ENCODE measurements around the gene BPHL.
"Not testable (repeated sequence)": the region's sequence is repeated elsewhere in the genome, so short reads cannot be mapped to it uniquely, and the experiment has no call there.

Gene BPHL

DNA sequence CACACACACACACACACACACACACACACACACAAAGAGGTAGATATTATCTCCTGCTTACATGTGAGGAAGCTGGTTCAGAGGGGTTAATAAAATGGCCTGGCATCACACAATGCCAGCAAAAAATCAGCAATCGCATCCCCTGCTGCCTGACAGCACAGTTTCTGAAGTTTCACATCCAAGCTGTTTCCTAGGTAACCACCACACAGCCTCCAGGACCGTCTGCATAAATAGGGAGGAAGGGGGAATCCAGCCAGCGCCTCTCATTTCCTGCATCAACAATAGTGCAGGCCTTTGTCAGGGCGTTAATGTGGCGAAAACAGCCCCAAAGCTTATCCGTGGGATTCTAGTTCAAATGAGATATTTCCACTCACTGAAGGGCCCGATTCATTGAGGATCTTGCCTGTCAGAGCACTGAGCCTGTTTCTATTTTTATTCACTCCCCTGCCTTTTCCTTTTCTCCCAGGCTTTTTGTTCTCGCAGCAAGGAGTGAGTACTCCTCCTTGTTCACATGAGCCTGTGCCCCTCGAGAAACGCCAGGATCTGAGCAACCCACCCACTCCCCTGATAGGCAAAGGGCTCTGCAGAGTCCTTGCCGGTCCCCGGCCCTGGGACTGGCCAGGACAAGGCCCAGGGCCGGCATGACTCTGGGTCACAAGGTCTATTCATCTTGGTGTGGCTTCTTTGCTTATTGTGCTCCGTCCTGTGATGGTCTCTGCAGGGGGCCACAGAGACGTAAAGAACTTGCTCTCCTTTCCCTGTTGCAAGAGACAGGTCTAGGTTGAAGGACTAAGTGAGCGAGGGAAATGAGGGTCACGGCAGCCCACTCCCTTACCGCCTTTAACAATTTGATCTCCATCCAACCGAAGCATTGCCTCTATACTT, 76.3 kb downstream of the BPHL start:
- no peak overlapping the region for H3K27ac ChIP-seq
- no peak for TF ChIP-seq ZFX (IDR thresholded peaks at IDR 0.05; ENCODE audit: borderline replicate concordance)
- TF ChIP-seq, protein P1, sequence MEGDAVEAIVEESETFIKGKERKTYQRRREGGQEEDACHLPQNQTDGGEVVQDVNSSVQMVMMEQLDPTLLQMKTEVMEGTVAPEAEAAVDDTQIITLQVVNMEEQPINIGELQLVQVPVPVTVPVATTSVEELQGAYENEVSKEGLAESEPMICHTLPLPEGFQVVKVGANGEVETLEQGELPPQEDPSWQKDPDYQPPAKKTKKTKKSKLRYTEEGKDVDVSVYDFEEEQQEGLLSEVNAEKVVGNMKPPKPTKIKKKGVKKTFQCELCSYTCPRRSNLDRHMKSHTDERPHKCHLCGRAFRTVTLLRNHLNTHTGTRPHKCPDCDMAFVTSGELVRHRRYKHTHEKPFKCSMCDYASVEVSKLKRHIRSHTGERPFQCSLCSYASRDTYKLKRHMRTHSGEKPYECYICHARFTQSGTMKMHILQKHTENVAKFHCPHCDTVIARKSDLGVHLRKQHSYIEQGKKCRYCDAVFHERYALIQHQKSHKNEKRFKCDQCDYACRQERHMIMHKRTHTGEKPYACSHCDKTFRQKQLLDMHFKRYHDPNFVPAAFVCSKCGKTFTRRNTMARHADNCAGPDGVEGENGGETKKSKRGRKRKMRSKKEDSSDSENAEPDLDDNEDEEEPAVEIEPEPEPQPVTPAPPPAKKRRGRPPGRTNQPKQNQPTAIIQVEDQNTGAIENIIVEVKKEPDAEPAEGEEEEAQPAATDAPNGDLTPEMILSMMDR (IDR thresholded peaks at IDR 0.05), result no peak

DNA sequence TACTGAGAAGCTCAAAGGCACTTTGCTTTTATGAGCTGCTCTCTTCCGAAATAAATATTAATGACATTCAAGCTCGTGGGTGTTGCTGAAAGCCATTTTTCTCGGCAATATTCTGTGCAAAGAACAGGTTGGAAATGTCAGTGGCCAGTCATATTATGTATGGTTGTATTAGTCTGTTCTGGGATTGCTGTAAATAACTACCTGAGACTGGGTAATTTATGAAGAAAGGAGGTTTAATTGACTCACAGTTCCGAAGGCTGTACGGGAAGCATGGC, 76.8 kb downstream of the BPHL start:
- TF ChIP-seq, protein P1 (IDR thresholded peaks at IDR 0.05), result no peak
- no peak for TF ChIP-seq ZFX (IDR thresholded peaks at IDR 0.05; ENCODE audit: borderline replicate concordance)
- H3K27ac ChIP-seq, result no peak overlapping the region

DNA sequence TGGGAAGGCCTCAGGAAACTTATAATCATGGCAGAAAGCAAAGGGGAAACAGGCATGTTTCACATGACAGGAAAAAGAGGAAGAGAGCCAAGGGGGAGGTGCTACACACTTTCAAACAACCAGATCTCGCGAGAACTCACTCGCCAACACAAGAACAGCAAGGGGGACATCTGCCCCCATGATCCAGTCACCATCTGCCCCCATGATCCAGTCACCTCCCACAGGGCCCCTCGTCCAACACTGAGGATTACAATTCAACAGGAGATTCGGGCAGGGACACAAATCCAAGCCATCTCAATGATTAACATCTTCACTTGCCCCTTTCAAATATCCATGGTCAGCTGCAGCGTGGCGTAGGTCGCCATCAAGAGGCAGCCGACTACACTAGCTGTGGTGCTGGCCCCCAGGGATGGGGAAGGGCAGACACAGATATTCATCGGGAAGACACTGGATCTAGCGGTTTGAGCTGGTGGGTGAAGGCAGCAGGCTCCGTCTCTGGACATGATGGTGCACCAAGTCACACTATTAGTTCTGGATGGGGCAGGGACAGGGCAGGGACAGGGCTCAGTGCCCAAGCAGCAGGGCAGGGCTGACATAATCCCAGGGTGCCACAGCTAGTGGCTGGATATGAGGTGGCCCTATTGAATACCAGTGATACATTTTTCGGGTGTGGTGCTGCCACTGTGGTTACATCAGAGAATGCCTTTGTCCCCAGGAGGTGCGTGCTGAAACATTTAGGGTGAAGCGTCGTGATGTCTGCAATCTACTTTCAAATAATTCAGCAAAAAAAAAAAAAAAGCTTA, 77.4 kb downstream of the BPHL start:
- TF ChIP-seq ZFX (IDR thresholded peaks at IDR 0.05; ENCODE audit: borderline replicate concordance), result no peak
- TF ChIP-seq, protein P1 (IDR thresholded peaks at IDR 0.05), result no peak
- no peak overlapping the region for H3K27ac ChIP-seq

DNA sequence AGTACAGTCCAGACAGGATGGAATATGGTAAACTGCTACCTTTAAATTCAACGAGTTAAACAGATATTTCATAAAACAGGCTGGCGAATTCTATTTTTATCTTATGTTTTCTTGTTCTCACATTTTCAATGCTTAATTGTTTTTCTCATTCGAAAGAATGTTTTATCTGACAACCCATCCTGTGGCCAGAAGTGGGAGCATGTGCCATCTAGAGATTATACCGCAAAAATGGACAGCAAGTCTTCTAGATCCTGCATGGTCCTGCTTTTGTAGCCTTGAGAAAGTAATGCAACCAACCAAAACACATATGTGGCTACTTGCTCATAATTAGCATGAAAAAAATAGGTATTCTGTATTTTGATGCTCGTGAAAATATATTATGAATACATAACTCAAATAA, 78.3 kb downstream of the BPHL start:
- TF ChIP-seq ZFX (IDR thresholded peaks at IDR 0.05; ENCODE audit: borderline replicate concordance), result no peak
- TF ChIP-seq, protein P1 (IDR thresholded peaks at IDR 0.05), result no peak
- H3K27ac ChIP-seq, result no peak overlapping the region

DNA sequence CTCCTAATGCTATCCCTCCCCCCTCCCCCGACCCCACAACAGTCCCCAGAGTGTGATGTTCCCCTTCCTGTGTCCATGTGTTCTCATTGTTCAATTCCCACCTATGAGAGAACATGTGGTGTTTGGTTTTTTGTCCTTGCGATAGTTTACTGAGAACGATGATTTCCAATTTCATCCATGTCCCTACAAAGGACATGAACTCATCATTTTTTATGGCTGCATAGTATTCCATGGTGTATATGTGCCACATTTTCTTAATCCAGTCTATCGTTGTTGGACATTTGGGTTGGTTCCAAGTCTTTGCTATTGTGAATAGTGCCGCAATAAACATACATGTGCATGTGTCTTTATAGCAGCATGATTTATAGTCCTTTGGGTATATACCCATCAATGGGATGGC, 79.2 kb downstream of the BPHL start:
- H3K27ac ChIP-seq, result not testable (repeated sequence)

DNA sequence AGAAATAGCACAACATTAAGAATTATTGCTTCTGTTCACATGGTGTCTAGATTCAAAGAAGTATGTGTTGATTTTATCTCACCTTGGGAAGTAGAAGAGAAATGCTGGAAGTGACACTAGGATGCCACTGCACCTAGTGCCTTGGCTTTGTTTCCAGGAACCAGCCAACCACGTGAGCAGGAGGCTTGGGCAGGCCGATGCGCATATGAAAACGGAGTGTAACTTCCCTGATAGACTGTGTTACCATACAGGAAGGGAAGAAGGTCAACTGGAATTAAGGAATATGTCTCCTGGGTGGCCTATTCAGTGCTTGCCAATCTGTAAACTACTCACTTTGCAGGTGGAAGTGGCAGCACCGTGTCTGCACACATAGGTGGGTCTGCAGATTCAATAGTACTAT, 80.9 kb downstream of the BPHL start:
- no peak overlapping the region for H3K27ac ChIP-seq
- TF ChIP-seq, protein P1 (IDR thresholded peaks at IDR 0.05), result no peak
- no peak for TF ChIP-seq ZFX (IDR thresholded peaks at IDR 0.05; ENCODE audit: borderline replicate concordance)

DNA sequence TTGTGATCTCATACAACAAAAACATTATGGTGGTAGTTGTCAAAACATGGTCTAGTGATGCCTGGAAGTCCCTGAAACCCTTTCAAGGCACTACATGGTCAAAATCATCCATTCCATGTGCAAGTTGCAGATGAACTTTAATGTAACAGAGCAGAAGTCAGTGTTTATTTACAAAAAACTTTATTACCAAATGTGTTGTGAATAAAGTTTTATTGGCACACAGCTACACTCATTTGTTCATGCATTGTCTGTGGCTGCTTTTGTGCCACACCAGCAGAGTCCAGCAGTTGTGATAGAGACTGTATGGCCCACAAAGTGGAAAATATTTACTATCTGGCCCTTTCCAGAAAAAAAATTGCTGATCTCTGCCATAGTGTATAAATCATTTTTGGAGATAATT, 82.2 kb downstream of the BPHL start:
- H3K27ac ChIP-seq, result no peak overlapping the region
- TF ChIP-seq ZFX (IDR thresholded peaks at IDR 0.05; ENCODE audit: borderline replicate concordance), result no peak
- TF ChIP-seq, protein P1 (IDR thresholded peaks at IDR 0.05), result no peak

Measured in 22Rv1 (cell line).